Kidney glomerular epithelial cell (primary cell): Measurements from ENCODE around the gene NEUROD2.
"Not testable (repeated sequence)": the region's sequence is repeated elsewhere in the genome, so short reads cannot be mapped to it uniquely, and the experiment has no call there.

Source experiments
- DNase-seq: peaks from one replicate; lab custom pipeline; 2025; lab: John Stamatoyannopoulos, UW

NEUROD2 gene

GRCh38 chr17:39602533-39603303 is 5.0 kb downstream of the NEUROD2 start:
- DNase-seq: no peak

DNA sequence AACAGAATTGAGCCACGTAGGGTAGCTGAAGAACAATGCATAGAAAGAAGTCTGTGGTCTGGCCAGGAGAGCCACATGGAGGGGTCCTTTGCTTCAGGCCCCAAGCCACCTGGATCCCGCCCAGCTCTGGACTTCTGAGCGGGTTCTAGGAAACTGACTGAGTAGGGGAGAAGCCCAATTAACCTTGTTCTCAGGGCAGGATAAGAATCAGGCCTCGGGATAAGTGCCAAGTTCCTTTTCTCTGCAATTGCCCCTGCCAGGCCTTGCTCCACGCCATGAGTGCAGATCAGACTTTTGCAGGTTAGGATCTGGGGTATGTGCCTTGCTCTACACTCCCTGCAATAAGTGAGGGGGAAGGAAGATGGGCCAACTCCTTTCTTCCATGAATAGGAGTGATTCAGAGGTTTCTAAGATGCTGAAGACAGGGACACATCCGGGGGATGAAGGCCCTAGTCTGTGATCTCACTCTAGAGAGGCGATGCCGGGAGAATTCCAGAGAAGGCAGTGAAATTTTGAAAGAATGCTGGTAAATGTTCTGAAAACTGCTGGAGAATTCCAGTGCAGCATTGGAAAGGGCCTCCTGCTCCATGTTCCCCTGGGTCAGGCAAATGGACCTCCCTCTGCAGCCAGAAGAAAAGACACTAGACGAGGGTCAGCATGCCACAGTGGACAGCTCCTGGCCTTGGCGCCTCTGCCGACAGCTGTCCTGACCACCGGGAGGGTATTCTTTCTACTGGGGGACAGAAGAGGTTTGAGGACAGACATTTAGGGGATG is 5.8 kb downstream of the NEUROD2 start:
- DNase-seq: no peak

- DNase-seq: no peak
These were observed 6.6 kb downstream of the NEUROD2 start for GRCh38 chr17:39600997-39601597.

DNA sequence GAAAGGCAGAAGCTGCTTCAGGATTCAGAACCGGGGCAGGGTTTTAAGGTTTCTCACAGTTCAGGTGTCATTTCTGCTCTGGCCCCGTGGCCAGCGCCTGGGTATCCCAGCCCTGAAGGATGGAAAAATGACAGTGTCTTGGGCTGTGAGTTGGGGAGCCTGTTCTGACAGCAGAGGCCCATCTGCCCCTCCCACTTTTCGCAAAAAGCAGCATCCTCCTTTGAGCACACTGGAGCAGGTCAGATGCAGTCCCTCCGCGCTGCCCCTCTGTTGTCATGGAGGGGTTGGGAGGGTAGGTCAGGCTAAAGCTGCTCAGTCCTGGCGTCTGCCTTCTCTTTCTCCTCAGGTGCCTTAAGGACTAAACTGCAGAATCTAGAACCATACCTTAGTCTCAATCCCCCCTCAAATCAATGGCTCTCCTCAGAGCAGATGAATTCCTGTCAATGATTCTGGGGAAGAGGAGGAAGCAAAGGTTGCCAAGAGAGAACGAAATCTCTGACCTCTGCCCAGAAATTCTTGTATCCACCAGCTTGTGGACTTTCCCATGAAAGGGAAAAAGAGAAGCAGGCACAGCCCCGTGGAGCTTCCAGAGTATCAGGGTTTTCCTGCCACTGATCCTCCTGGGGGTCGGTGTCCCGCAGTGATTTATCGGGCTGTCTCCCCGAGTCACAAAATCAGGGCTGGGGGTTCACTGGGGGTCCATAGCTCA is 7.3 kb downstream of the NEUROD2 start:
- no peak for DNase-seq

DNA sequence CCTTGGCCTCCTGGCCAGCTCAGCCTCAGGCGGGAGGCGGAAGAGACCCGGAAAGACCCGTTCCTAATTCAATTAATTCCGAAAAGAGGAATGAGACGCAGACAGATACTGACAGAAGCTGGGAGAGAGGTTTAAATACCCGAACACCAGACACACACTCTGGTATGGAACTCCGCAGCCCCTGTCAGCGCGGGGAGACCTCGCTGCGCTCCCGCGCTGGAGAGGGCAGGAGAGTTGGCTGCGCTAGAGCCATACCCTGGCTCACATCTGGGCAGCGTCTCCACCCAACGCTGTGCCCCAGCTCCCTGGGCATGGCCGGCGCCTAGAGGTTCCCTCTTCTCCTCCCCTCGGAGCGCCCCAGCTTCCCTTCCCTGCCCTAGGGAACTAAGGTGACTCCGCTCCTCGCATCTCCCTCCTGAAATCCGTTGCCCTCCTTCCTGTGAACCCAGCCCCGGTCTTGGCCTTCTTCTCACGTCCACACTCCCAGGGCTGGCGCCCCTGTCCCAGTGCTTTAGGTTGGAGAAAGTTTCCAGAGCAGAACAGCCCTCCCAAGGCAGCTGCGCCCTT is 8.0 kb downstream of the NEUROD2 start:
- DNase-seq: no peak

GRCh38 chr17:39599004-39599664 is 8.6 kb downstream of the NEUROD2 start:
- no peak for DNase-seq

- no peak for DNase-seq
These were observed 9.1 kb downstream of the NEUROD2 start for GRCh38 chr17:39598630-39599003.

- DNase-seq: no peak
These were observed 9.7 kb downstream of the NEUROD2 start for GRCh38 chr17:39598047-39598481.

DNA sequence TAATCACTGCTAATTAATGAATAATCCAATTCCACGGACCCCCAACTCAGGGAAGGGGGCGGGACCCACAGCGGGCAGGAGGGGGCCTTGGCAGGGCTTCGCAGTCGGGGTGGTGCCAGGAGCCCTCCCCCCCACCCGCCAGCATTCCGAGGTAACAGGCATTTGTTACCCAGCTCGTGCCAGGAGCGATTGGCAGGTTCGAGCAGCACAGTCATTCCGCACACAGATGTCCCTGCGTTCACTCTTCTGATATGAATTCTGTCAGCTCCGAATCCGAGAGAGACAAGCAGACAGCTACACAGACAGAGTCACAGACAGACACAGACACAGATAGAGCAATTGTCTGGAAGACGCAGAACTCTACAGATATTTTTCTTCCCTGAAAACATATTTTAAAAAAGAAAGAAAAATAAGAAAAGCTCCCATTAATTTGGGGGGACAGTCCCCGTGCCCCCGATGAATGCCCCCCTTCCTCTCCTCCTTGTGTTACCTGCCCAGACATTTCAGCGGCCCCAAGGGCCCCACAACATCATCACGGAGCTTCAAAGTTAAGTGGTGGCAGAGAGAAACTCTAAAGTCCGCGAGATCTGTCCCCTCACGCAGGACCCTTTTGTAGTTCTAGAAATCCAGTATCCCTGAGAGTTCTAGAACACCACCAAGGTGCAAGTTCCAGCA is 10.2 kb downstream of the NEUROD2 start:
- DNase-seq: no peak

DNA sequence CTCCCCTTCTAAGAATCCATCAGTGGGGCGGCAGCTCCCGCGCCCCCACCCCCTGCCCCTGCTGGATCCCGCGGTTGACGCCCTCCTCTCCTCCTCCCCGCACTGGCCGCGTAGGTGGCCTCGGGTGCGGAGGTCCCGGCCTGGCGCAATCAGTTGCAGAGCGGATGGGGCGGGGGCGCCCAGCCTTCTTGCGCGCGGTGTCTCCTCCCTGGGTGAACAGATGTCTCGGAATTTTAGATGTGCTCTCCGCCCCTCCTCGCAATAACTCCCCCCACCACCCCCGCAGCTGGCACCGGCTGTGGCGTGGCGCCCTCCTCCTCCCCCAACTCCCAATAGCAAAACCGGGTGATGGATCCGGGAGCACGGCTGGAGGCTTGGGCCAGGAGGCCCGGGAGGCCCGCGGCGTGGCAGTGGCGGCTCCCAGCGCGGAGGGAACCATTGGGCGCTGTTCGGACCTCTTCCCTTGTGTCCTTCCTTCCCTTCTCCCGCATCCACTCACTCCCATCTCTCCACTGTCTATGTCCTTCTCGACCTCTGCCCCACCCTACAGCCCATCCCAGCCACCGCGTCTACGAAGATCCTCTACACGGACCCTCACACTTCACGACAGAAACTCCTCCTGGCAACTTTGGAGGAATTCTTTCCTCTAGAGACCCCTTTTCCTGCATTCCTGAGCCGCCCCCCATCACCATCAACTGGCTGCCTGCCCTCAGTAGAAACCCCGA is 11.0 kb downstream of the NEUROD2 start:
- DNase-seq: no peak

DNA sequence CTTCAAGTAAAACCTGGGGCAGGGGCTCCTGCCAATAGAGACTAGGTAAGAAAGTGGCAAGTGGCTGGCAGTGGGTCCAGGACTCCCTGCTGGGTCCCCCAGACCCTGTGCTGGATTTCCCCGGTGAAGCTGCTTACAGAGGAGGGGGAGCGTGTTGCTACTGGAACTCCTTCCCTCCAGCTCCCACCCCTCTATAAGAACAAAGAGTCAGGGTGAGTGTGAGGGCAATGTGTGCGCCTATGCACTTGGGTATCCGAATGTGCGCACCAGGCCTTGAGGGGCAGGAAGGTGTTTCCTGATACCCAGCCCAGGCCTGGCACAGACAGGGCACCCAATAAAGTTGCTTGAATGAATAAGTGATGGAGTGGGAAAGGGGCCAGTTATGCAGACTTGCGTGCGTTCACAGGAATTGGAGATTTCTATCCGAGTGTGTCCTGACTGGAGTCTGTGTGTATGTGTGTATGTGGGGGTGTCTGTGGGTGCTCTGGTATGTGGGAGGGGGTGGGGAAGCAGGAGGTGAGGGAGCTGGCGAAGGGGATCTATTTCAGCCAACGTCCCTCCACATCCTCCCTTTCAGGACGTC is 11.7 kb downstream of the NEUROD2 start:
- DNase-seq: no peak

DNA sequence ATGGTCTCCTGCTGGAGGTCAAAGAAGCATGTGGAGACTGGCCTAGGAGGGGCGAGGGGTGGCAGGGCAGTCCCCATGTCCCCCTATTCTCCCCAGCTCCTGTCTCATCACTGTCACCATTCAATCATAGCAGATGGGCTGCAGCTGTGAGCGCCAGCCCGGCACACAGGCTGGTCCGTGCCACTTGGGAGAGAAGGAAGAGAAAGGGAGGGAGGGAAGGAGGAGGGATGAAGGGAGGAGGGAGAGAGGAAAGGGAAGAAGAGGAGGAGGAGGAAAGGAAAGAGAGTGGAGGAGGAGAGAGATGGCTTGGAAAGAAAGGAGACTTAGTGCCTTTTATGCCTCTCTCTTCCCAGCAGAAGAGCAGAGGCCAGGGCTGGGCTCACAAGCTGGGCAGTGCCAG is 12.4 kb downstream of the NEUROD2 start:
- DNase-seq: no peak

- no peak for DNase-seq
These were observed 14.3 kb downstream of the NEUROD2 start for GRCh38 chr17:39593371-39593770.

DNA sequence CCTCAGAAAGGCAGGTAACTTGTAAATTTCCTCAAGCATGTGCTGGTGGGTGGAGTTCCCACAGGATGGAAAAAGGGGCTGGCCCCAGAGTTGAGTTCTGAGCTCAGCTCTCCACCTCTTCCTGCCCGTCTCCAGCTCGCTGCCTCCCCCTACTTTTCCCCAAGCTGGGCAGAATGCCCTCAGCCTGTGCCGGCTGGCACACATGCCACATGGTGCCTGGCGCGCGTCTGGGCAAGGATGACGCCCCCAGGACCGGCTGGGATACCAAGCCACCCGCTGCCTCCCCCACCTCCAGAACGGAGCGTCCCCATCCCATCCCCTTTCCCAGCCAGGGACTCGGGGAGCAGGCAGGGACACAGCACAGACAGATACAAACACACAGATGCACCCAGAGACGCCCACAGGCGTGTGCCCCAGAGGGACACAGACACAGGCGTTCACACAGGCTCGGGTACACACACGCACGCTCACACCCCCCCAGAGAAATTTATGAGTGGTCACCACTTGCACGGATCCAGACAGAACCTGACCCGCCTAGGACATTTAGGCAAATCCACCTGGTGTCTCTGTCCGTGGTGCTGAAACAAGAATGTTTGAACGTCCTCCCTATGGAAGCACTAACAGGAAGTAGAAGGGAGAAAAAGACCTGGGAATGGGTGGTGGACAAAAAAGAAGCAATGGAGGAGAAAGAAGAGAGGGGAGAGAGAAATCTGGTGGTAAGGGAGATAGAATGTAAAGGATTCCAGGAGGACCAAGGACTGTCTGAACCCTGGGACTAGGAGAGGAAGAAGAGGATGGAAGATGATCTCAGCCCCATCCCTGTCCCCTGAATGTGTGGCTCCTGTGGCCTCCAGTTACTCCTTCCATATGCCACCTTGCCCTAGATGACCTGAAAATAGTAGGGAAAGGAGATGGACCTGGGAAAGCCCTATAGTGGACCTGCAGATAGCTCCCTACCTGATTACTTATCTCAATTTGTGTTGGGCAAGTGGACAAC is 15.5 kb downstream of the NEUROD2 start:
- DNase-seq: peak; percentile 40

- not testable (repeated sequence) for DNase-seq
These were observed 17.5 kb downstream of the NEUROD2 start for GRCh38 chr17:39590180-39590579.

DNA sequence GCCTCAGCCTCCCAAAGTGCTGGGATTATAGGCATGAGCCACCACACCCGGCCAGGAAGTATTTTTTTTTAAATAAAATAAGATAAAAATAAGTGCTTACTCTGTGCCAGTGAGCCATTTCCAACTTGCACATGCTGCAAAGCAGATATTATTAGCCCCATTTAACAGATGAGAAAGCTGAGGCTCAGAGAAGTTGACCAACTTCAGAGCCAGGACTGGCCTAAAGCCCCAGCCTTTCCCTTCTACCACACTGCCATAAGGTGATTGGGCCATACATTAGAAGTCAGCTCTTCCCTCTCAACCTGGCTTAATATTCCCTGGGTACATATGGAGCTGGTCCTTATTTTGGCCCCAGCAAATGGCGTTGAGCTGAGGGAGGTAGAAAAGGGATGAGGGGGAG is 25.1 kb downstream of the NEUROD2 start:
- DNase-seq: no peak

GRCh38 chr17:39581759-39582085 is 26.0 kb downstream of the NEUROD2 start:
- no peak for DNase-seq

DNA sequence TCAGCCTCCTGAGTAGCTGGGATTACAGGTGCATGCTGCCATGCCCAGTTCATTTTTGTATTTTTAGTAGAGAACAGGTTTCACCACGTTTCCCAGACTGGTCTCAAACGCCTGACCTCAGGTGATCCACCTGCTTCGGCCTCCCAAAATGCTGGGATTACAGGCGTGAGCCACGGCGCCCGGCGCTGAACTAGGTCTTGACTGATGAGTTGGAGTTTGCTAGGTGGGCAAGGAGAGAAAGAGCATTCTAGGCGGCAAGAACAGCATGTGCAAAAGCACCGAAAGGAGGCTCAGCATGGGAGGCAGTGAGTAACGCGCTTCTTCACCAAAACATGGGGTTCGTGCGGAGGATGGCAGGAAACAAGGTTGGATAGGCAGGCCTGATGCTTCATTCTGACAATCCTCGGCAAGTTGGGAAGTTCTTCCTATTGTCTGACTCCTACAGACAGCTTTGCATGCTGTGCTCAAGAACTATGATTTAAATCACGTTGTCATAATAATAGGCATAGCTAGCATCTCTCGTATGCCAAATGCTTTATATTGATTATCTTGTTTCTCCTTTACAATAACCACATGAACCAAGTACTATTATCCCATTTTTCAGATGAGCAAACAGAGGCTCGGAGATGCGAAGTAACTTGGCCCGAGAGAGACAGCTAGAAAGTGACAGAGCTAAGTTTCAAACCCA is 26.5 kb downstream of the NEUROD2 start:
- DNase-seq: no peak
